Stimulated activated CD4-positive, alpha-beta T cell treated with anti-CD3 and anti-CD28 coated beads, Interleukin-4, amount 100 ng/mL, for 1 hour (primary cell): ENCODE data around the gene ACOT13.
"Not testable (repeated sequence)": the region's sequence is repeated elsewhere in the genome, so short reads cannot be mapped to it uniquely, and the experiment has no call there.

Experiments
- DNase-seq: peaks from one replicate; pipeline ENCODE4 v3.0.0-alpha.2; 2020

The ACOT13 gene

DNA sequence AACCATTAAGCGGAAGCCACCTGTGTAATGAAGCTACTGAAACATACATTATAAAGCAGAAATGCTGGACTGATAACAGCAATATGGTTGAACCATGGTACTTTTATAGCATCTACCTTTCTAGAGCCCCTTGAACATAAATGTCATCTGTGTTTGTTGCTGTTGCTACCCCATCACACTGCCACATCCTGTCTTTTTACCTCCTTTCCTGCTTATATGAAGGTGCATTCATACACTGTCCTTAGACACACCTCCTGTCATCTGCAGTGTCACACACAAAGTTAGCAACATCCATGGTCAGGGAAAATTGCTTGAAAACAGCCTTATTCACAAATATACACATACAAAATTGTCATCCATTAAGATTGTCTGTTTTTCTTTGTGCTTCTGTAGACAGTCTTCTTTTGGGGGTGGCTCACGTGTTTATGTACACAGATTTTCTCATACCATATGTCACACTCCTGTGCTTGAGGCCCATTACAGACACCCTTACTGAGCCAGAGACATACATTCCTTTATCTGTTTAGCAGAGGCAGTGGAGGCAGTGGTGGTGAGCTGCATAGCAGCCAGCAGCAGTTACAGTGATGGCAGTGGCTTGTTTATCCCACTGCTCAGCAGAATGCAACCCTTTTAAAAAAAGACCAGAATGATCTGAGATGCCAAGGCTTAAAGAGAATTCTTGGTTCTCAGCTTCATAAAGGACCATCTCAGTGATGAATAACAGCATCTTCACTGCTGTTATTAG lies 26.1 kb downstream of the ACOT13 start:
- DNase-seq: no peak

DNA sequence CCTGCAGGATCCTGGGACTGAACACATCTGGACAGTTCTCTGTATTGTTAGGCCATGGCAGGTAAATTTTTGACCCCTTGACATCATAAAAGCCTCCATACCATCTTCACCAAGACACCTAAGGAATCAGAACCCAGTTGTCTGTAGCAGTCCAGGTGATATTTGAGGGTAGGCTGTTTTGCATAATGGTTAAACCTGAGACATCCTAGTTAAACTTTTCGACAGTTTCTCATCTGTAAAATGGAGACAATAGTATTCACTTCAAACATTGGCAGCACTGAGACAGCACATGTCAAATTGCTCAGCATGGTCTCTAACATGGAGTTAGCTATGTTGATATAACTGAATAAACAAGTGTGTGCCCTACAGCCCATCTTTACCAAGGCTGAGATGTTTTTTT lies 27.3 kb downstream of the ACOT13 start:
- no peak for DNase-seq

DNA sequence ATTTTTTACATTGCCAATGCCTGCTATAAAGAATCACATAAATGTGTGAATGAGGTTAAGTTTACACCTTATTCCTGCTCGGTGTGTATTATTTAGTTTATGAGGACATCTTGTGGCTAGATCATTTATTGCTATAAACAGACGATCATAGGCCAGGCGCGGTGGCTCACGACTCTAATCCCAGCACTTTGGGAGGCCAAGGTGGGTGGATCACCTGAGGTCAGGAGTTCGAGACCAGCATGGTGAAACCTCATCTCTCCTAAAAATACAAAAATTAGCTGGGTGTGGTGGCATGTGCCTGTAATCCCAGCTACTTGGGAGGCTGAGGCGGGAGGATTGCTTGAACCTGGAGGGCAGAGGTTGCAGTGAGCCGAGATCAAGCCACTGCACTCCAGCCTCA lies 28.8 kb downstream of the ACOT13 start:
- DNase-seq: peak; percentile 23

DNA sequence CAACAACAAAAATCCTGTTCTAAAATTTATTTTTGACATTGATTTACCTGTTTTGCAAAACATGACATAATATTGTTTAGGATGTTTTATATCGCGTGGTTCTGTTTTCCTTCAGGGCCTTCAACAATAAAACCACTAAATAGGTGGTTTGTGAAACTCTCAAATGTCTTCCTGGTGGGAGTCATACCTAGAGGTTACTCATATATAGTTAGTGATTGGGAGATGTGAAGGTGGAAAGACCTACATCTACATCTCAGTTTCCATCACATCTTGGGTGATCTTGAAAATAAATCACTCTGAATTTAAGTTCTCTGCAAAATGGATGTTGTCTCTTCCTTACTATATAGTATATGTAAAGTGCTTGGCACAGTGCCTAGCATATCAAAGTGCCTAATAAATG lies 29.2 kb downstream of the ACOT13 start:
- no peak for DNase-seq

DNA sequence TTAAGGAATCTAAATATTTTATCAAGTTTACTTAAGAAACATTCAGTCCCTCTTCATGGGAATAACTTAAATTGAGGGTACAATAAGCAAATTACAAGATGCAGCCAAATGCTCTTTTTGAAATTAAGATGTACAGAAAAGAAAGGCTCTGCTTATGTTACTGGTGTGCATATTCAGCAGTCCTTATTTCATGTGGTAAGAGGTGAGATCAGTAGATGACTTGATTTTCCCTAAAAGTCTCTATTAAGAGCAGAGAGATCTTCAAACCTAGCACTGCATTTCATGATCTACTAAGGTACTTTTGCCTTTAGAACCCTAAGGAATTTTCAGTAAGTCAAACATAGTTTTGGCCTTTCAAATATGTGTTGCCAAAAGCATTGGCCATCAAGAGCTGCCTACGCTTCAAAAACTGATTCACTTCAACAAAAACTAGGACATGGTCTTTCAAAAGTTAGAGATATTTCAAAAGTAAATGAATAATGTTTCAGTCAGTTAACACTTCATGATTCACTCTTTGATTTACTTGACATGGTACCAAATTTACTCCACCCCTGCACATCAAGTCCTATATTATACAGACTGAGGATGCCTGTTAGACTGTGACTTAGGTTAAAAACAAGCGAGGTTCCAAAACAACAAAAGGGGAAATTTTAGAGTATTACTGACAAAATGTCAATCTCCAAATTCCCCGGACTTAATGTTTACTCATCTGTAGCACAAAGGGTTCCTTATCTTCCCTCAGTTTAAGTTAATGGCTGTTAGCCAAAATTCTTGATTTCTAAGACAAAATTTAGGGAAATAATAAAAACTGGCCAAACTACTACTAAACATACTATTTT lies 32.9 kb downstream of the ACOT13 start:
- no peak for DNase-seq

DNA sequence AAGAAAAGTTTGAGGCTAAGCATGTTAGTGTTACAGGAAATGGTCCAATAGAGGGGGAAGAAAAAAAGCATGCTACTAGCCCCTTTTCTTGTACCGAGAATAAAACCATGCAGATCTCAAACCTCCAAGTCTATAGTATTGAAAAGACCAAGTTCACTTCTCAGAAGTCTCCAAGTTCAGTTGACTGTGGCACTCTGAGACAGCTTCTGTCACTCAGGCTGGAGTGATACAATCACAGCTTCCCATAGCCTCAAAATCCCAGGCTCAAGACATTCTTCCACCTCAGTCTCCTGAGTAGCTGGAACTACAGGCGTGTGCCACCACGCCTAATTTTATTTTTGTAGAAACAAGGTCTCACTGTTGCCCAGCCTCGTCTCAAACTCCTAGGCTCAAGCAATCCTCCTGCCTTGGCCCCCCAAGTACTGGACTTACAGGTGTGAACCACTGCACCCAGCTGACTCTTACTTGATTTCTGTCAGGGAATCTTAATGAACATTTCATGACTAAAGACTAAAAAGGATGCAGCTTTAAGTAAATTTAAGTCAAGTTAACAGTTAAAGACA lies 35.9 kb downstream of the ACOT13 start:
- no peak for DNase-seq

DNA sequence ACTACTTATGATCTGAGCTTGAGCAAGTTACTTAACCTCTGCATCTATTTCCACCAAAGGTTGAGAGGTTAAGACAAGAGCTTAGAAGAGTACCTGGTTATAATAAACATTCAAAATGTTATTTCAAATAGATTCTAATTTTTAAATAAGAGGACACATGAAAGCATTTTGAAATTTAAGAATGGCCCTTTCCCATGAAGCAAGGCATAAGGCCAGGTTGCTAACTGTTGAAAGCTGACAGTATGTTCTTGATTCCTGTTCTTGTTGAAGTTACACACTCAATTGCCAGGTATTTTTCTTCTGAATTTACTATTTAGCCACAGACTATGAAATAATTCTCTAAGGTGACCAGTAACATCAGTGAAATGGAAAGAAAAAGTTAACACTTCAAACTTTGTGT lies 37.6 kb downstream of the ACOT13 start:
- DNase-seq: no peak

DNA sequence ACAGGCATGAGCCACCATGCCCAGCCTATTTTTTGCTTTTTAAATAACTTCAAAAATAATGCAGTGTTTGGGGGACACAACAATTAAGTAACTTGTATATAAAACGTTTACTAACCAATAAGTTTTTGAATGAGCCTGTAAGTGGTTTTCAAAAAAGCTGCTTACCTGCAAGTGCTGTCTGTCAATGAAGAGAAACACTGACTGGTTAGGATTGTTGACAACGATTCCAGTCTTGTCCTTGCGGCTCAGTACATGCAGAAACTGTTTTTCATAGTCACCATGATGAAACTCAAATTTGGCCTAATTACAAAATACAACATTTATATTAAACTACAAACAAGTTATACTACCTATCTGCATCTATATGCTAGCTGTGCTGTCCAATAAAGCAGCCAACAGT lies 41.7 kb downstream of the ACOT13 start:
- no peak for DNase-seq

DNA sequence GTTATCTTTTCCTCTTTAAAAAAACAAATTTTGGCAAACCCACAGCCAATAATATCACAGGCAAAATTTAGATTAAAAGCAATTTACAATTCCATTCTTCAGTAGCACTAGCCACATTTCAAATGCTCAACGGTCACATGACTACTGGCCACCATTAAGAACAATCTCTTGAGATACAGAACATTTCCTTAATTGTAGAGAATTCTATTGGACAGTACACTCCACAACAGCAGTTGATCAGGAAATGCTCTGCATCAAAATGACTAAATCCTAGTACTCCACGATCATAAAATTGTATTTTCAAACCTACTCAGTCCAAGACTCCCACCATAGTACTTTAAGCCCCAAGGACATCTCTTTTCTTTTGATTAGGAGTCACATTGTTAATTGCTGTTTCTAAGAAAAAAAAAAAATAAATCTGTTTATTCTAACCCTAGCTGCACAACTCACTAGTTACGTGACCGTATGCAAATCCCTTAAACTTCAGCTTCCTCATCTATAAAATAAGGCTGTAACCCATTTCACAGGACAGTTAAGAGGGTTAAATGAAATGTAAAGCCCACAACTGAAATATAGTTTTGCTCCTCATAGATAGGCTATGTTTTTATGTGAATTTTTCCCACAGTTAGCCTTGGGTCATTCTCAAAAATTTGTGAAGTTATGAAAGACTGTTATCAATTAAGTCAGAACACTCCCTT lies 42.3 kb downstream of the ACOT13 start:
- no peak for DNase-seq

DNA sequence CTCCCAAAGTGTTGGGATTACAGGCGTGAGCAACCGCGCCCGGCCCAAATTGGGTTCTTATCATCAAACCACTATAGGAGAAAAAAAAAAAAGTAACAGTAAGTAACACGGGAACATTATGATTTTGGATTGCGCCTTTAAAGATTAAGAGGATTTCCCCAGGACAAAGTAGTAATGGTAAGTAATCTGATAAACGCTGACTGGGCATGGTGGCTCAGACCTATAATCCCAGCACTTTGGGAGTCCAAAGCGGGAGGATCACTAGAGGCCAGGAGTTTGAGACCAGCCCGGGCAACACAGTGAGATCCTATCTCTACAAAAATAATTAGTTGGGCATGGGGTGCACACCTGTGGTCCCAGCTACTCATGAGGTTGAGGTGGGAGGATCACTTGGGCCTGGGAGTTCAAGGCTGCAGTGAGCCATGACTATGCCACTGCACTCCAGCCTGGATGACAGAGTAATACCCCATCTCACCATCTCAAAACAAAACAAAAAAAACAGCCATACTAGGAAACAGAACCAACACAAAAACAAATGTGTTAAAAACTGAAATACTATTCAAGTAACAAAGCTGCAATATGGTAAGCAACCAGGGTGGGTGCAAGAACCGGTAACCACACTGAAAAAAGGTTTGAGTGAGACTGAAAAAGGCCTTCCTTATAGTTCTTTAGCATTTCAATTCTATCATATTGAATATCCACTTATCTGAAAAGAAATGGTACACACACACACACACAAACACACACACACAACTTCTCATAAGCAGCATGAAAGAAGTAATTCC lies 43.8 kb downstream of the ACOT13 start:
- DNase-seq: no peak

DNA sequence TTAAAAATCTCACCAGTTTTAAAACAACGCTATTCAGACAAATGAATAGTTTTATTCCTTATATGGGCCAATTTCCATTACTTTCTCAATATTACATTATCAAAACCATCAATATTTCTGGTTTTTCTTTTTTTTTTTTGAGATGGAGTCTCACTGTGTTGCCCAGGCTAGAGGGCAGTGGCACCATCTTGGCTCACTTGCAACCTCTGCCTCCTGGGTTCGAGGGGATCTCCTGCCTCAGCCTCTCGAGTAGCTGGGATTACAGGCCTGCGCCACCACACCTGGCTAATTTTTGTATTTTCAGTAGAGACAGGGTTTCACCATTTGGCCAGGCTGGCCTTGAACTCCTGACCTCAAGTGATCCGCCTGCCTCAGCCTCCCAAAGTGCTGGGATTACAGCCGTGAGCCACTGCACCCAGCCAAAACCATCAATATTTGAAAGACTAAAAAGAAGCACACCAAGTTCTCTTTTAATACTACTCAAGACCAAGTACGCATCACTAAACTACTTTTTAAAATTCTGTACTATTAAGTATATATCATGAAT lies 49.8 kb downstream of the ACOT13 start:
- not testable (repeated sequence) for DNase-seq

DNA sequence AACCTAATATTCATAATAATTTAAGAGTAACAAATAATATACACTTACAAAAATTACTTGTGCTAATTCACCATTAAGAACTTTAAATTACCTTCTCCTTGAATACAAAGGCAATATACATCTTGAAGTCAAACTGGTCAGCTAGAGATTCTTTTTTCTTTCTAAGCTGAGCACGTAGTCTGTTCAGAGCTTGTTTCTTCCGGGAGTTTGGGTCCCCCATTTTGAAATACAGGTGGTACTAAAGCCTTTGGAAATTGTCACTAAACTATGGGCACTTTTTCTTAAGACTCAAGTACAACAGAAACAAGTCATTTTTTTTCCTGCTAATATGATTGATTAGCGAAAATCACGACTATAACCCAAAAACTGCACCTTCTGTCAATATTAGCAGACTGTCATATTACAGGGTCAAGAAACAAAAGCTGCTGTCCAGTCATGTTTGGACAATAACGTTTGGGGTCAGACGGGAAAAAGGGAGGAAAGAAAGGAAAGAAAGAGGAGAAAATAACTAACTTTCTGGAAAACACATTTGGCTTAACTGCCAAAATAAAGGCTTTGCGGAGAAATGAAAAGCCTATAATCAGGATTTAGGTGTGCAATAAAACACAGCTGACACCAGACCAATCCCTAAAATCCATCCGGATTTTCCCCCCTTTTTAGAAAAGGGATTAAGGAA lies 51.7 kb downstream of the ACOT13 start:
- no peak for DNase-seq

DNA sequence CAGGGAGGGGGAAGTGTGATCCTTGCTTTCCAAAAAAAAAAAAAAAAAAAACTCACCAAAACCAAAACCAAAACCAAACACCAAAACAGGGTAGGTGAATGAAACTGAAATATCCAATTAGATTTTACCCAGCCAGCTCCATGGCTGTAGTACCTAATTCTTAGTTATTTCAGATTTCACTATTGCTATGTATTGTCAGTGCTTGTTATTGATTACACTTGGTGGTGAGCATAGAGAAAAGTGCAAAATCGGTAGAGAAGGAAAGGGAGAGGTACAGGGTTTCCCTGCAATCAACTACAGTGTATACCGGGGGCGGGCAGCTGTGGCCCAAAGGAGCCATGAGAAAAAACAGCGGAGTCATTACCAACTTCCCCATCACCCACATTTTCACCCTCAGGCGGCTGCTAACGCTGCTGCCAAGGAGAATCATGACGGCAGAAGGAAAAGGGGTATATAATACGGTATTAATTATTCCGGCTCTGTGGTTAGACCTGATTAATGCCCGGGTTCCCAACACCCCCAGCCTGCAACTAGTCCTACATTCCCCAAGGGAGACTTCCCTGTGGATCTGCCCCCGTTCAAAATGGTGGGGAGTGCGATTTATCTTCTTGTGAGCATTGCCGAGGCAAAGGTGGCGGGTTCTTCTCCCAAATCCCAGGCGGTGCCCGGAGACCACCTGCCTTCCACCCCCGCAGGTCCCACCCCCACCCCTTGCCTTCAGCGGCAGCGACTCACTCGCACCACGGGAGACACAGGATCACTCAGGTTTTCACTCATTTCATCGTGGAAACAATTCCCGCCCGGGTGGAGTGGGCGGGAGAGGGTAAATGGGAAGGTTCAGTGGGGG lies 52.5 kb downstream of the ACOT13 start, which contains the start of gene C6orf62:
Gene C6orf62 (minus strand): TSS at position 30 of the 847 bp plus-strand sequence. CDS start 486 bp downstream, outside the sequence.
- peak; percentile 59 for DNase-seq

DNA sequence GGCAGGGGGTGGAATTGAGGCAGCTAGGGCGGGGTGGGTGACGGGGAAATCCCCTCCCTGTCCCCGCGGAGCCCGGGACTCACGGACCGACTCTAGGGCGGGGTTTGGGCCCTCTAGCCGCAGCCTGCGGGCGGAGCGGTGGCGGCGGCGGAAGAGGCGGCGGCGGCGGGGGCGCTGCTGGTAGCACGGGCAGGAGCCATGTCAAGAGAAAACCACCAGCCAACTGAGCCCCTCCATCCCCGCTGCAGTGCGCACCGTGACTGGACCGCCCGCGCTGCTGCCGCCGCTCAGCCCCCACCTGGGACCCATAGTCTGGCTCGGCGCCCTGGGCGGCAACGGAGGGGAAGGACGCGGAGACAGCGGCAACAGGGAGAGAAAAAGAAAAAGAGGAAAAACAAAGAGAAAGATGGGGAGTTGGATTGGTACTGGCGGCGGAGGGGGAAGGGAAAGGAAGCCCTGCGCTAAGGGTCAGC lies 53.3 kb downstream of the ACOT13 start:
- peak; percentile 81 for DNase-seq

DNA sequence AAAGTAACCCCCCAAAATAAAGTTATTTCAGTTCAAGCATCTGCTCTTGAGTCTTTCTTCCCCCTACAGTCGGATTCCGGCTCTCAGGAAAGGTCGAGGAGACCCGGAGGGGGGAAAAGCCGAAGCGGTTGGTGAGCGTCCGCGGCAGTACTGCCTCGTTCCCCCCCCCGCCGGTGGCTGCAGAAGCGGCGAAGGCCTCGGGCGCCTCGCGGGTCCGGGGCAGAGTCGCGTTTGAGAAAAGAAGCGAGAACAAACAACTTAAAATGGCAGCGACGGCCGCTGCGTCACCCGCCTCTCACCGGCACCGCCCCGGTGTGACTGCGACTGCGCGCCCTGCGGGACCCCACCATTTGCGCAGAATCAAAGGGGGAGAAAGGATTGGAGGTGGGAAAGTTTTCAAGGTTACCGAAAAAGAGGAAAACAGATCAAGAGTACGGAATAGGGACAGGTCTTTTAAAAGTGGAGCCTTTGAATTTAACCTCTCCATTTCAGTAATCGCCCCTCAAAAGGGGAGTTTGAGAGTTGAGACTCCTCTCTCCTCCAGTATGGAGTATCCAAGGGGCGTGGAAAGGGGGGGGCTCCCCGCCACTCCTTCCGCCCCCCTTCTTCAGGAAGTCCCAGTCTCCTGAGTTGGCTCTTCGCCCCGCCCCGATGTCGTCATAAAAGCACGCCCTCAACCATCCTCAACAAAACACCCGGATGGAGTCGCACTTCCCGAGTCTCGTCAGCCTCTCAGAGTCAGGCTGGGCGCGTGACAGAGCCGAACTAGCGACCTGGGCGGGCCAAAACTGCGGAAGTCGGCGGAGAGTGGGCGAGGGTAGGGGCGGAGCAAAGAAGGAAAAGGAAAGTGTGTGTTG lies 54.0 kb downstream of the ACOT13 start:
- peak; percentile 100 for DNase-seq

DNA sequence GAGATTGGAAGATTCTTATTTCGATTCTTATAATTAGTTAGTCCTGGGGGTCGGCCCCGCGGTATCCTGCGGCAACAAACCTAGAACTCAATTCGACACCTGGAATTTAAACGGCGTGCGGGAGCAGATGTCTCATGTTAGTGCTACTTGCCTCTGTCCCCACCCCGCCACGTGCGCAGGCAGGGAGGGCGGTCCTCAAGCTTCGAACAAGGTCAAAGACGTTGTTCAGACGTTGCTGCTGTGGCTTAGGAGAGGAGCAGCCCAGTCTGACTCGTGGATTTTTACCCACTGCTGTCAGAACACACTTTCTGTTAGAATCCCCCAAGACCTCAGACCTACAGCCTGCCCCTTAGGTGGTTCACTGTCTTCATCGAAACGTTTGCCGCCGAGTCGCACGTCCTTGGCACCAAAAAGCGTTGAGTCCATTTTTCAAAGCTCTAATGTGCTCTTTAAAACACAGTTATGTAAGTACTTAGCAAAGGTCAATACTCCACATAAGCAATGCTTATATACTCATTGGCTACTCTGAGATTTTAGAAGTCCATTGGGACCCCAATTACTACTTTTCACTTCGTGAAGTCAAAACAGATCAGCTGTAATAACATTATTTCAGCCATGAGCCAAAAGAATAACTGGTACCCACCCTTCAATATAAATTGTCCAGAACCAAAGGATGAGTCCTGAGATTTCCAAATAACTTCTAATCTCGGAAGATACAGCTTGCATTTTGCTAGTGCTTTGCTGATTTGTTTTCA lies 54.8 kb downstream of the ACOT13 start:
- DNase-seq: no peak

DNA sequence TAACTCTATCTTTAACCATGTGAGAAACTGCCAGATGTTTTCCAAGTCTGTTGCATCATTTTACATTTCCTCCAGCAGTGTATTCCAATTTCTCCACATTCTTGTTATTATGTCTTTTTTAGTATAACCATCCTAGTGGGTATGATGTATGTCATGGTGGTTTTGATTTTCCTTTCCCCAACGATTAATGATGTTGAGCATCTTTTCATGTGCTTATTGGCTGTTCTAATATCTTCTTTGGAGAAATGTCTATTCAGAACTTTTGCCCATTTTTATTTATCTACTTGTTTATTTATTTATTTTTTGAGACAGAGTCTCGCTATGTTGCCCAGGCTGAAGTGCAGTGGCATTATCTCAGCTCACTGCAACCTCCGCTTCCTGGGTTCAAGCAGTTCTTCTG lies 56.4 kb downstream of the ACOT13 start:
- DNase-seq: no peak

DNA sequence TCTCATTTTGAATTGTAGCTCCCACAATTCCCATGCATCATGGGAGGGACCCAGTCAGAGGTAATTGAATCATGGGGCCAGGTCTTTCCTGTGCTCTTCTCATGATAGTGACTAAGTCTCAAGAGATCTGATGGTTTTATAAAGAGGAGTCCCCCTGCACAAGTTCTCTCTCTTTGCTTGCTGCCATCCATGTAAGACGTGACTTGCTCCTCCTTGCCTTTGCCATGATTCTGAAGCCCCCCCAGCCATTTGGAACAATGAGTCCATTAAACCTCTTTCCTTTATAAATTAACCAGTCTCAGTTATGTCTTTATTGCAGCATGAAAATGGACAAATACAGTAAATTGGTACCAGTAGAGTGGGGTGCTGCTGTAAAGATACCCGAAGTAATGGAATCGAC lies 63.8 kb downstream of the ACOT13 start:
- DNase-seq: not testable (repeated sequence)
